ENCODE results near the gene HTR3D.

- TF ChIP-seq CTCF (conservative IDR thresholded peaks at IDR 0.05) = no peak
- no peak for TF ChIP-seq ZFX (IDR thresholded peaks at IDR 0.05)
These were observed 43.2 kb upstream of the HTR3D start for GRCh38 chr3:183988216-183988790.
